OCI-LY1 (cell line): ENCODE data around the gene FAM50A.
A peak's percentile ranks its signal among the peaks of the same experiment; 100 is the strongest.
"Not testable (repeated sequence)": the region's sequence is repeated elsewhere in the genome, so short reads cannot be mapped to it uniquely, and the experiment has no call there.

Source experiments
- H2AFZ ChIP-seq: fragments of 200-600 bp; sonication (generic), shearing (Covaris generic); 2 replicates; pipeline ENCODE4 v1.6.0; 2014; ENCODE audit warnings: antibody characterized with exemption, mild to moderate bottlenecking, low read length
- H3F3A ChIP-seq: fragments of 200-600 bp; sonication (generic), shearing (Covaris generic); 2 replicates; pipeline ENCODE4 v1.6.0; 2014; ENCODE audit warnings: mild to moderate bottlenecking, antibody characterized with exemption, low read length, moderate library complexity; ENCODE audit not compliant: insufficient read depth
- H3K27ac ChIP-seq: fragments of 200-600 bp; sonication (generic); 2 replicates; pipeline ENCODE4 v1.5.1; 2014; ENCODE audit warnings: low read length, mixed run types, mild to moderate bottlenecking, low read depth; ENCODE audit not compliant: poor library complexity, severe bottlenecking
- H3K27me3 ChIP-seq: fragments of 200-600 bp; sonication (generic); 2 replicates; pipeline ENCODE4 v1.6.0; 2014; ENCODE audit warnings: antibody characterized with exemption, mild to moderate bottlenecking, low read length, moderate library complexity; ENCODE audit not compliant: insufficient read depth
- H3K36me3 ChIP-seq: fragments of 200-600 bp; sonication (generic); 2 replicates; pipeline ENCODE4 v1.6.1; 2014; ENCODE audit warnings: mild to moderate bottlenecking, antibody characterized with exemption, low read length, moderate library complexity, mixed read lengths; ENCODE audit not compliant: insufficient read depth
- H3K4me1 ChIP-seq: fragments of 200-600 bp; sonication (generic); 2 replicates; pipeline ENCODE4 v1.5.1; 2014; ENCODE audit warnings: mild to moderate bottlenecking, low read length, moderate library complexity; ENCODE audit not compliant: insufficient read depth, severe bottlenecking
- H3K4me2 ChIP-seq: fragments of 200-600 bp; sonication (generic), shearing (Covaris generic); 2 replicates; pipeline ENCODE4 v1.6.1; 2014; ENCODE audit warnings: low read length
- H3K4me3 ChIP-seq: fragments of 200-600 bp; sonication (generic); 2 replicates; pipeline ENCODE4 v1.5.1; 2014; ENCODE audit warnings: low read length, low read depth, mild to moderate bottlenecking, mixed read lengths; ENCODE audit not compliant: poor library complexity, severe bottlenecking
- H3K79me2 ChIP-seq: fragments of 200-600 bp; shearing (Covaris generic); 2 replicates; pipeline ENCODE4 v1.6.1; 2016; ENCODE audit warnings: mixed run types, low read length, mixed read lengths; ENCODE audit not compliant: insufficient read depth
- H3K9ac ChIP-seq: fragments of 200-600 bp; sonication (generic), shearing (Covaris generic); 2 replicates; pipeline ENCODE4 v1.6.1; 2014; ENCODE audit warnings: mild to moderate bottlenecking, low read length, mixed read lengths
- H3K9me2 ChIP-seq: fragments of 200-600 bp; sonication (generic), shearing (Covaris generic); 2 replicates; pipeline ENCODE4 v1.6.1; 2014; ENCODE audit warnings: low read depth, mild to moderate bottlenecking, low read length, mixed read lengths
- H3K9me3 ChIP-seq: fragments of 200-600 bp; shearing (Covaris generic); 2 replicates; pipeline ENCODE4 v1.6.1; 2014; ENCODE audit warnings: low read length, mixed read lengths
- H4K20me1 ChIP-seq: fragments of 200-600 bp; sonication (generic), shearing (Covaris generic); 2 replicates; pipeline ENCODE4 v1.6.0; 2016; ENCODE audit warnings: mild to moderate bottlenecking, low read length; ENCODE audit not compliant: insufficient read depth
- EZH2 ChIP-seq: fragments of 200-600 bp; sonication (generic), shearing (Covaris generic); IDR thresholded peaks from 2 replicates; pipeline ENCODE4 v1.8.0; 2017; ENCODE audit warnings: borderline replicate concordance, mixed run types, mild to moderate bottlenecking, antibody characterized with exemption, low read length, moderate library complexity, mixed read lengths
- TF ChIP-seq, protein P1 (sequence below): fragments of 200-600 bp; sonication (generic), shearing (Covaris generic); IDR thresholded peaks from 2 replicates; pipeline ENCODE4 v1.5.1; 2017; ENCODE audit warnings: mild to moderate bottlenecking, antibody characterized with exemption, low read length, moderate library complexity, mixed read lengths

The FAM50A gene

DNA sequence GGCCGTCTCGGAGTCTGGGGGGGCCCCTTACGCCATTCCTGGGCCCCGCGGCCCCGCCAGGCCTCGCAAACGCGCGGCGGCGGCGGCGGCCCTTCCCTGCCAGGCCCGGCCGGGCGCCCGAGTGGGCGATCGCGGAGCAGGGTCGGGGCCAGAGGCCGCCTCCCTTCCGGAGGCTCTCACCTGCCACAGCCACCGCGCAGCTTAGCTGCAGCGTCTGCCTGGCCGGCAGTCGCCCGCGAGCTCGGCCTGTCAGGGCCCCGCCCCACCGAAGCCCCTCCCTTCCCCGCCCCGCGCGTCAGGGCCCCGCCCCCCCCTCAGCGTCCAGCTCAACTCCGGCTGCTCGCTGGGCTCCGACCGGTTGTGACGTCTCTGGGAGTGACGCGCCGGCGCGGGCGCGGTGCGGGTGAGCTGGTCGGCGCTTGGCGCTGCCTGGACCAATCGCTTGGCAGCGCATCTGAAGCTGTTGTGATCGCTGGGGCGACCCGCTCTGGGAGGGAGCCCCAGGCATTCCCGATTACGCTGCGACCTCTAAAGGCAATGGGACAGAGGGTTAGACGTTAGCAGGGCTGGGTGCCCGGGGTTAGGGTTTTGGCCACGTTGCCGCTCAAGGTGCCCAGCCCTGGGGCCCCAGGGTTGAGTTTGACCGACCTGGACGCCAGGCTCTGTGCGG, 46.6 kb downstream of the FAM50A start, which contains the start of gene SLC10A3:
Gene SLC10A3 (minus strand): TSS at position 216 of the 670 bp plus-strand sequence. CDS start 1,689 bp downstream, outside the sequence.
- H3K36me3 ChIP-seq: no peaks in the 10 kb centered on the region
- H3K79me2 ChIP-seq: no peaks in the 10 kb centered on the region
- peak within 1 kb of the TSS; percentile 87 for H3K4me3 ChIP-seq
- peak within 1 kb of the TSS; percentile 92 for H3K9ac ChIP-seq
- H3K4me1 ChIP-seq: peaks cover 20% of the 10 kb centered on the region
- H3K27me3 ChIP-seq: no peaks in the 10 kb centered on the region
- H3F3A ChIP-seq: no peaks in the 10 kb centered on the region
- no peaks in the 10 kb centered on the region for H3K9me3 ChIP-seq
- peak within 1 kb of the TSS; percentile 99 for H3K4me2 ChIP-seq
- no peak within 1 kb of the TSS for H2AFZ ChIP-seq
- no peaks in the 10 kb centered on the region for H3K9me2 ChIP-seq
- no peaks in the 10 kb centered on the region for H4K20me1 ChIP-seq
- no peak for TF ChIP-seq EZH2
- TF ChIP-seq, protein P1, sequence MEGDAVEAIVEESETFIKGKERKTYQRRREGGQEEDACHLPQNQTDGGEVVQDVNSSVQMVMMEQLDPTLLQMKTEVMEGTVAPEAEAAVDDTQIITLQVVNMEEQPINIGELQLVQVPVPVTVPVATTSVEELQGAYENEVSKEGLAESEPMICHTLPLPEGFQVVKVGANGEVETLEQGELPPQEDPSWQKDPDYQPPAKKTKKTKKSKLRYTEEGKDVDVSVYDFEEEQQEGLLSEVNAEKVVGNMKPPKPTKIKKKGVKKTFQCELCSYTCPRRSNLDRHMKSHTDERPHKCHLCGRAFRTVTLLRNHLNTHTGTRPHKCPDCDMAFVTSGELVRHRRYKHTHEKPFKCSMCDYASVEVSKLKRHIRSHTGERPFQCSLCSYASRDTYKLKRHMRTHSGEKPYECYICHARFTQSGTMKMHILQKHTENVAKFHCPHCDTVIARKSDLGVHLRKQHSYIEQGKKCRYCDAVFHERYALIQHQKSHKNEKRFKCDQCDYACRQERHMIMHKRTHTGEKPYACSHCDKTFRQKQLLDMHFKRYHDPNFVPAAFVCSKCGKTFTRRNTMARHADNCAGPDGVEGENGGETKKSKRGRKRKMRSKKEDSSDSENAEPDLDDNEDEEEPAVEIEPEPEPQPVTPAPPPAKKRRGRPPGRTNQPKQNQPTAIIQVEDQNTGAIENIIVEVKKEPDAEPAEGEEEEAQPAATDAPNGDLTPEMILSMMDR: no peak
- H3K27ac ChIP-seq: peak within 1 kb of the TSS; percentile 30

DNA sequence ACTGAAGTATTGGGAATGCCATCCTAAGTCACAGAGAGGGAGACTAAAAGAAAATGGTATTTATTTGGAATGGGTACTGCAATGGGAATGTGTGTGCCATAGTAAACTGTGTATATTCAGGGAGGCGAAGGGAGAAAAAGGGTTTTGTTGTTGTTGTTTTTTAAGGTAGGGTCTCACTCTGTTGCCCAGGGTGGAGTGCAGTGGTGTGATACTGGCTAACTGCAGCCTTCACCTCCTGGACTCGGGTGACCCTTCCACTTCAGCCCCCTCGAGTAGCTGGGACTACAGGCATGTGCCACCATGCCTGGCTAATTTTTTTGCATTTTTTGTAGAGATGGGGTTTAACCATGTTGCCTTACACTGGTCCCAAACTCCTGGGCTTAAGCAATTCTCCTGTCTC, 50.8 kb downstream of the FAM50A start:
- Histone ChIP-seq H3K27me3 (no peaks in the 10 kb centered on the region), H2AFZ (no peak overlapping the region), H3K9ac (no peak overlapping the region), H3F3A (no peaks in the 10 kb centered on the region), H3K9me3 (no peaks in the 10 kb centered on the region), H3K4me3 (no peak overlapping the region), H3K4me1 (peaks cover 14% of the 10 kb centered on the region), H4K20me1 (no peaks in the 10 kb centered on the region), H3K9me2 (no peaks in the 10 kb centered on the region), H3K79me2 (no peaks in the 10 kb centered on the region), H3K36me3 (no peaks in the 10 kb centered on the region), H3K4me2 (no peak overlapping the region), H3K27ac (no peak overlapping the region)
- TF ChIP-seq, protein P1: no peak
- TF ChIP-seq EZH2: no peak

DNA sequence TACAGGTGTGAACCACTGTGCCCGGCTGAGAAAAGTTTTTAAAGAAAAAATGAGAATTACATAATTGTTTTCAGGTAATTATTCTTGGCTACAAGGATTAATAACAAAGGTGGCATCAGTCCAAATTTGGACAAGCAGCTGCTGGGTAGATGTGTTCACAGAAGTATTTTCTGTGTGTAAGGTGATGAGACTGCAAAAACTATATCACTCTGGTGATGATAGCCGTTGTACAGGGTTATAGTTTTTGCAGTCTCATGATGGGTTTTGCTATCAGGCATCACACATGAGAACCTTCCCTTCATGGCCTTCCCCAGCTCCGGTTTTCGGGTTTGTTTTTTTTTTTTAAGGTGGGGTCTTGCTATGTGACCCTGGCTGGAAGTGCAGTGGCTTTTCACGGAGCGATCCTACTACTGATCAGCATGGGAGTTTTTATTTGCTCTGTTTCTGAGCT, 51.6 kb downstream of the FAM50A start:
- Histone ChIP-seq H3K36me3 (no peaks in the 10 kb centered on the region), H3K27ac (no peak overlapping the region), H3K4me3 (no peak overlapping the region), H3F3A (no peaks in the 10 kb centered on the region), H4K20me1 (no peaks in the 10 kb centered on the region), H3K27me3 (no peaks in the 10 kb centered on the region), H3K79me2 (no peaks in the 10 kb centered on the region), H3K9me3 (no peaks in the 10 kb centered on the region), H3K9me2 (no peaks in the 10 kb centered on the region), H3K4me1 (peaks cover 12% of the 10 kb centered on the region), H3K4me2 (no peak overlapping the region), H2AFZ (no peak overlapping the region), H3K9ac (no peak overlapping the region)
- TF ChIP-seq, protein P1: no peak
- TF ChIP-seq EZH2: no peak

DNA sequence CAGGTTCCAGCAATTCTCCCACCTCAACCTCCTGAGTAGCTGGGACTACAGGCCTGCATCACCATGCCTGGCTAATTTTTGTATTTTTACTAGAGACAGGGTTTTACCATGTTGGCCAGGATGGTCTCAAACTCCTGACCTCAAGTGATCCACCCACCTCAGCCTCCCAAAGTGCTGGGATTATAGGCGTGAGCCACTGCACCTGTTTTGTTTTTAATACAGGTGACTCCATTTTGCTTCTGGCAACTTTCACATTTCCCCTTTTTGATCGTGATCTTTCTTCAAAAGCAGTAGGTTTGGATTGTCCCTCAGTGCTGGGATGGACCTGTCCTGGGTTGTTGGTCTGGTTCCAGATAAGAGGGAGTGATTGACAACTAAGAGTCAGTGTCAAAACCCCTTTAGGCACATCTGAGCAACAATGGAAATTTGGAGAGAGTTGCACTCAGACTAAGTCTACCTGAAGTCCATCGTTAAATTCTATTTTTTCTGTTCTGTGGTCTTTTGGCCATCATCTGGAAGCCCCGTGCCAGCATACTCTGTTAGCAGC, 52.7 kb downstream of the FAM50A start:
- not testable (repeated sequence) for H3K79me2 ChIP-seq, H3K27ac ChIP-seq, H3F3A ChIP-seq, H3K36me3 ChIP-seq, H3K4me3 ChIP-seq, H3K9me3 ChIP-seq, H3K9me2 ChIP-seq, H3K27me3 ChIP-seq, H3K9ac ChIP-seq, H2AFZ ChIP-seq, H3K4me2 ChIP-seq, H4K20me1 ChIP-seq, H3K4me1 ChIP-seq
